Activated CD8-positive, alpha-beta memory T cell treated with anti-CD3 and anti-CD28 coated beads for 36 hours (primary cell): ENCODE measurements around the gene ZFP1. TPM values are rescaled to one million over a fixed set of nuclear protein-coding genes. Genes with fewer than 3 reads are reported as not detected.

Source experiments
- CTCF ChIA-PET: fragments of 350-600 bp; sonication (Branson Sonifier 250); formaldehyde crosslinking; loops from one replicate; lab custom pipeline; 2021; ENCODE audit warnings: antibody characterized with exemption; lab: Charles Lee
- POLR2A ChIA-PET: fragments of 350-600 bp; sonication (Branson Sonifier 250); formaldehyde crosslinking; loops from one replicate; lab custom pipeline; 2021; ENCODE audit warnings: antibody characterized with exemption; lab: Charles Lee
- total RNA-seq, 2 experiments: library from RNA; stranded (reverse); gene quantifications; one replicate each; pipeline ENCODE4 v1.2.3, GENCODE V29; 2021

Gene ZFP1
- 10 to 100 TPM; 13.1 to 19.3 TPM for total RNA-seq

- POLR2A ChIA-PET = no interaction called here
- CTCF ChIA-PET = no interaction called here
Measured at GRCh38 chr16:75148311-75149195, at the start of gene ZFP1. Gene ZFP1, plus strand, starts transcription at chr16:75148524. Its CDS starts 4,428 bp downstream, at chr16:75152952.

GRCh38 chr16:75099075-75099667 is 49.2 kb upstream of the ZFP1 start:
- POLR2A ChIA-PET = interaction anchor here (0.6 to 2.2 kb wide), 4 partner anchors 9 to 114 kb away, joined by 3 to 9 read pairs (median 8); partner anchors contain the start of gene WDR59
- CTCF ChIA-PET = interaction anchor here (0.7 to 3.6 kb wide), 6 partner anchors 11 to 114 kb away, joined by 3 to 39 read pairs (median 4); partner anchors contain the start of genes WDR59 and ZNRF1

DNA sequence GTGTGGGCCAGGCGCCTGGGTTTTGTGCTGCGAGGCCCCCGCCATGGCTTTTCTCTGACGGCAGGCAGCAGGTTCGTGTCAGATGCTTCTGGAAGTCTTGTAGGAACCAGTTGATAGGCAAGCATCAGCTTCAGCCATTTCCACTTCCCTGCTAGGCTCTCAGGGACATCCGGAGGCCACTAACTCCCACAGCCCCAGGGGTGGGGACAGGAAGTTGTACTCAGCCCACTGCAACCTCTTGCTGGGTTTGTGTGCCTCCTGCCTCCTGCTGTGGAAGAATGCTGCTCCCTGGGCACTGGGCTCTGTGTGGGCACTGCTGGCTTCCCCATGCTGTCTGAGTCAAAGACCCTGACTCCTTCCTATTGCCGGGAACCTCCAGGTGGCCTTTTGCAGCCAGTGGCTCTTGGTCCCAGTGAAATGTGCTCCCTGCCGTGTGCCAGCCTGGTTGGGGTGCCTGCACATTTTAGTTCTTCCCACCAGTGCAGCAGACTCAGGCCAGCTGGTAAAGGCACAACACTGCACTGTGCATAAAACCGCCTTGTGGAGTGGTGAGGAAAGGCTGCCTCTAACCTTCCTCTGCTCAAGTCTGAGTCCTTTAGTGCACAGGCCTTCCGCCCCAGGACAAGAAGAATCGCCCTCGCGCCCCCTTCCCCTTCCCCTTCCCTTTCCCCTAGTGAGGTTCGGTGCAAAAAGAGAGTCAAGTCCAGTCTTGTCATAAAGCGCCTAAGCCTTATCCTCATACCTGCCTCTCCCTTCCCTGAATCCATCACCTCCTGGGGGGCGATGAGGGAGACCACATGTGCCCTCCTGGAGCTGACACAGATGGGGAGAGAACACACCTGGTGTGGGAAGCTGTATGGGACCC is 48.4 kb upstream of the ZFP1 start:
- CTCF ChIA-PET = interaction anchor here (0.7 to 3.6 kb wide), 4 partner anchors 10 to 102 kb away, joined by 3 to 39 read pairs (median 6); partner anchors contain the start of gene ZNRF1
- POLR2A ChIA-PET = interaction anchor here (0.6 to 1.2 kb wide), 4 partner anchors 8 to 115 kb away, joined by 3 to 9 read pairs (median 6); partner anchors contain the start of gene WDR59

- ChIA-PET POLR2A (no interaction called here), CTCF (interaction anchor here (3.6 kb wide), 1 partner anchor 9 kb away, joined by 39 read pairs; no protein-coding TSS in a partner anchor)
Measured at GRCh38 chr16:75100603-75100990, 47.7 kb upstream of the ZFP1 start.

- POLR2A ChIA-PET = interaction anchor here (0.7 kb wide), 1 partner anchor 116 kb away, joined by 3 read pairs; the partner anchor contains the start of gene WDR59
- CTCF ChIA-PET = interaction anchor here (1.7 to 3.6 kb wide), 3 partner anchors 8 to 103 kb away, joined by 4 to 39 read pairs (median 8); partner anchors contain the start of gene ZNRF1
Measured at GRCh38 chr16:75101635-75102034, 46.7 kb upstream of the ZFP1 start.

- CTCF ChIA-PET = interaction anchor here (1.7 to 1.9 kb wide), 2 partner anchors 9 to 104 kb away, joined by 4 to 8 read pairs; partner anchors contain the start of gene ZNRF1
- POLR2A ChIA-PET = no interaction called here
Measured at GRCh38 chr16:75102595-75102994, 45.7 kb upstream of the ZFP1 start.

DNA sequence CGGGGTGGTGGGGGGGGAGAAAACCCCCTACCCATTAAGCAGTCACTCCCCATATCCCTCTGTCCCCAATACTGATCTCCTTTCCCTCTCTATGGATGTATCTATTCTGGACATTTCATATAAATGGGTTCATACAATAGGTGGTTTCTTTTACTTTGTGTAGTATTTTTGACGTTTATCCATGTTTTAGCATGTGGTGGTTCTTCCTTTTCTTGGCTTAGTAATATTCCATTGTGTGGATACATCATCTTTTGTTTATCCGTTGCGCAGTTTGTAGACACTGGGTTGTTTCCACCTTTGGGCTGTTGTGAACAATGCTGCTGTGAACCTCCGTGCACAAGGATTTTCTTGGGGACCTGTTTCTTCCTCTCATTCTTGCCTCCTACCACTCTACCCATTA is 44.3 kb upstream of the ZFP1 start:
- ChIA-PET POLR2A (no interaction called here), CTCF (interaction anchor here (0.6 to 0.7 kb wide), 2 partner anchors 224 to 533 kb away, joined by 3 to 5 read pairs; no protein-coding TSS in a partner anchor)

DNA sequence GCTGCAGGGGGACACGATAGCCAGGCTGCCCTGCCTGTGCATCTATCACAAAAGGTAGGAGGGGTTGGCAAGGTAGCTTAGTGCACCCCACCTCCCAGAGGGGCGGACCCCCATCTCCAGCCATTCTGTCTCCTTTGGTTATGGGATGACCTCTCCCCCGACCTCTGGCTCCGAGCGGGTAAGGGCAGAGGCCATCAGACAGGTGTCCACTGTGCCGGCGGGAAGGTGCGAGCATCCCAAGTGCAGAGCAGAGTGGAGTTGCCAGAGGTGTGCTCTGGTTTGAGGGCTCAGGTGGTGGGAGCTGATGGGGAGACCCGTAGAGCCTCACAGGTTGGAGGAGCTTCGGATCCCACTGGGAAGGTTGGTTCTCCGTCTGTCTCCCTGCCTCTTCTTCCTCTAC is 43.5 kb upstream of the ZFP1 start:
- CTCF ChIA-PET = interaction anchor here (1.6 kb wide), 1 partner anchor 106 kb away, joined by 4 read pairs; the partner anchor contains the start of gene ZNRF1
- POLR2A ChIA-PET = no interaction called here

DNA sequence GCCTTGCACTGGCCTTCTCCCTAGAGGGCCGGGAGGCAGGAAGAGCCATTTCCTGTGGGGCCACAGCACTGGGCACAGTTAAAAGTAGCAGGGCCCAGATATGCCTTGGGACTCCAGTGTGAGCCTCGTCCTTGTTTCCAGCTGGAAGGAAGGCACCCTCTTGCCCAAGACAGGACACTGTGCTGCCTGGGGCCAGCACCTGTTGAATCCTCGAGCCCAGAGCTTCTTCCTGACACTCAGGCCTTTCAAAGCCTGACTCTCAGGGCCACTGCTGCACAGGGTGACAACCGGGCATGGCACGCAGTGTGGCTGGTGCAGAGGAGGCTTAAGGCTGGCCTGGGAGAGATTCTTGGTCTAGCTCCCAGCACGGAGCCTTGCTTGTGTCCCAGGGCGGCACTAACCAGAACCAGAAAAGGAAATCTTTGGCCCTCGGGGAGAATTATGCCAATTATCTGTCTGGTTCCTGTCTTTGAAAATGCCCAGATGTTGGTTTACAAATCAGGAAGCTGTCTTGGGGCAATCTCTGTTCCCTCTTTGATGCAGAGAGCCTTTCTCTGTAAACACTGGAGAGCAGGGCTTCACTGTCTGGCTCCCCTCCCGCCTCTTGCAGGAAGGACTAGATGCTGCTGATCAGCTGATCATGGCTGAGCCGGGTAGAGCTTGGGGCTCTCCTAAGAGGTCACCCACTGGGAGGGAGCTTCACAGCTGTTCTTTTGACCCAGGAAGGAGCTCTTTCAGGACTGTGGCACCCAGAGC is 42.8 kb upstream of the ZFP1 start:
- POLR2A ChIA-PET = no interaction called here
- CTCF ChIA-PET = interaction anchor here (0.8 to 1.6 kb wide), 2 partner anchors 29 to 107 kb away, joined by 3 to 4 read pairs; partner anchors contain the start of gene ZNRF1

DNA sequence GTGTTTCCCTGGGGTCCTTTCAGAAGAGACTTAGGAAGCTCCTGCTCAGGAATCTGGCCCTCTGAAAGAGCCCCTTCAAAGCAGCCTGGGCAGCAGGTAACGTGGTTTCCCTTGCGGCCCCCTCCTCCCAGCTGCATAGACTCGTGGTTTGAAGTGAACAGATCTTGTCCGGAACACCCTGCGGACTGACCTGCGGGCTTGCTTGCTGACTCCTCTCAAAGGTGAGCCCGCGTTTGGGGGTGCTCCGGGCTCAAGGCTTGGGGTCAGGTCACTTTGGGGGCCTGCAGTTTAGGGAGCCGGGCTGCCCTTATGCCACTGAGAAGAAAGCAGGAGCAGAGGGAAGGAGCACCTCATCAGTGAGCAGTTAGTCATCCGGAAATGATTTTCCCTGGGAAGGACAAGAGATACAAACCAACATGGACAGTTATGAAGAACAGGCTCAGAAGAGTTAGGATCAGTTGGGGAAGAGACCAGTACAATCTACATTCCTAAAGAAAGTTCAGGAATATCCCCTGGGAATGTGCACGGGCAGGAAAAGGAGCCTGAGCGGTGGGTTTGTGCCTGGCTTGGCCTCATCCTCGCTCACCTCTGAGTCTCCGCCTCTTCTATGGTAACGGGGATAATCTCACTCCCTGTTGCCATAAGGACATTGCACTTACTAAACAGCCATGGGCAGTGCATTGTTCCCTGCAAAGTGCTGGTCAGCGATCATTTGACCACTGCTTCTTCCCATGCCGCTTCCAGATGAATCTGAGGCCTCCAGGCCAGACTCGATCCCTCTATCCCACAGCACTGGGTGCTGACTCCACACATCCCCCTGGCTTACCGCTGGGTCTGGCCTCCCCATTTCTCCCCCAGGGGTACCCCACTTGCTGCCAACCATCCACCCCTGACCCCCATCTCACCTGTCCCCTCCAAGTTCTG is 41.7 kb upstream of the ZFP1 start:
- ChIA-PET POLR2A (no interaction called here), CTCF (interaction anchor here (1.6 kb wide), 1 partner anchor 108 kb away, joined by 4 read pairs; the partner anchor contains the start of gene ZNRF1)

DNA sequence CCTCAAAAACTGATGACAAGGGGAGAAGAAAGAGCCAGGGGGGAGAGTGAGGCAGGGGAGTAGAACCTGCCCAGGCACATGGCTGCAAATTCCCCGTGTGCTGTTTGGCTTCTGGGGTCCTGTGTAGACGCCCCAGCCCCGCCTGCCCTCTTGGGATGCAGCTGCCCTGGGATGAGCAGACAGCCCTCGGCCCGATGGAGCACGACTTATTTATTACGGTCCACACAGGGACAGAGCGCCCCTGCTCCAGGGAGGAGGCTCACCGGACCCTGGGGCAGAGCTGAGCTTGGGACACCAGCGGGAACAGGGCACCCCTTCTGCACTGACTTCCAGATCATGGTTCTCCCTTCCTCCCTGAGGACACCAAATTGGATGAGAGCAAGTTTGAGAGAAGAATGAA is 40.8 kb upstream of the ZFP1 start:
- CTCF ChIA-PET = interaction anchor here (6.4 kb wide), 1 partner anchor 112 kb away, joined by 107 read pairs; the partner anchor contains the start of gene ZNRF1
- POLR2A ChIA-PET = interaction anchor here (2.1 kb wide), 1 partner anchor 10 kb away, joined by 9 read pairs; no protein-coding TSS in a partner anchor

- POLR2A ChIA-PET = interaction anchor here (0.9 to 2.1 kb wide), 5 partner anchors 10 to 124 kb away, joined by 5 to 9 read pairs (median 8); partner anchors contain the start of genes WDR59 and ZNRF1
- CTCF ChIA-PET = interaction anchor here (0.9 to 6.4 kb wide), 5 partner anchors 9 to 144 kb away, joined by 3 to 107 read pairs (median 5); partner anchors contain the start of gene ZNRF1
Measured at GRCh38 chr16:75108792-75109731, 39.3 kb upstream of the ZFP1 start.

GRCh38 chr16:75109732-75110243 is 38.5 kb upstream of the ZFP1 start:
- ChIA-PET CTCF (interaction anchor here (0.9 to 6.4 kb wide), 5 partner anchors 10 to 145 kb away, joined by 3 to 107 read pairs (median 9); partner anchors contain the start of gene ZNRF1), POLR2A (interaction anchor here (1.5 to 2.1 kb wide), 4 partner anchors 12 to 125 kb away, joined by 5 to 9 read pairs (median 6); partner anchors contain the start of genes WDR59 and ZNRF1)

DNA sequence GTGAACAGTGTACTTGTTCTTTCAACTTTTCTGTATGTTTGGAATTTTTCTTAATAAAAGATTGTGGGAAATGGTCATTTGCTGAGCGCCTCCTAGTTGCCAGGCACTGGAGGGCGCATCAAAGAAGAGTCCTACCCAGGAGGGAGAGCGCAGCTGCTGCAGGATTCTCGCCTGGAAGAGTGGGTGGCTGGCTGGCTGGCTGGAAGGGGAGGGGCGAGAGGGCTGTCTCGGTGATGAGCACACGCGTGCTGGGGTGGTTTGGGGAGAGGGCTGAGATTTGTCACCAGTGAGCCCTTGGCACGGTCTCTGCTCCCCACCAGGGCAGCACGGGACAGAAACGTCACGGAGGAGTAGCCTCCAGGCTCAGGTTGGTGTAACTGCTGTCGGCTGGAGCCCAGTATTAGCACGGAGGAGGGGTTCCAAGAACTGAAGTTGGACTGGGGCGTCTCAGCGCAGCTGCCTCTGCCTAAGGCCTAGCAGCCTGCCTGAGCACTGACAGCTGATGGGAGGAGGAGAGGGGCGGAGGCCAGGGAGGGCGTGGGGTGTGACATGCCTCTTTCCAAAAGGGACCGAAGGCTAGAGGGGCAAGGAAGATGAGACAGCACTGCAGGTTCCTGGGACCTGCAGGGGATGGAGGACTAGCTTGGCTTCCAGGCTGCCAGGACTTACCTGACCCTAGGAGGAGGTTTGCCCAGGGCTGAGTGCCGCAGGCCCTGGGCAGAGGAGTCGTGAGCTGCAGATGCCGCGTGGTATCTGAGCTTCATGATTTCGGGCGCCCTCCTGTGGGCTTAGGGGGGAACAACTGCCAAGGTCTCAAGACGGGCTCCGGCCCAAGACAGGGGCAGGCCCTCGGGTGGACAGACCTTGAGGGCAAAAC is 37.4 kb upstream of the ZFP1 start:
- CTCF ChIA-PET = interaction anchor here (0.6 to 6.4 kb wide), 29 partner anchors 8 to 511 kb away, joined by 3 to 107 read pairs (median 4); partner anchors contain the start of genes WDR59 and ZNRF1
- POLR2A ChIA-PET = interaction anchor here (1.1 to 1.5 kb wide), 3 partner anchors 99 to 126 kb away, joined by 4 to 16 read pairs (median 4); partner anchors contain the start of genes WDR59 and ZNRF1
